GM19099 (cell line): ENCODE data around the gene ABCB1.

Source experiments
- POLR2A ChIP-seq: IDR thresholded peaks from 3 replicates; pipeline ENCODE4 v1.6.1; 2011; ENCODE audit warnings: low read depth; ENCODE audit not compliant: insufficient read length; ENCODE audit errors: extremely low read depth

Gene ABCB1

DNA sequence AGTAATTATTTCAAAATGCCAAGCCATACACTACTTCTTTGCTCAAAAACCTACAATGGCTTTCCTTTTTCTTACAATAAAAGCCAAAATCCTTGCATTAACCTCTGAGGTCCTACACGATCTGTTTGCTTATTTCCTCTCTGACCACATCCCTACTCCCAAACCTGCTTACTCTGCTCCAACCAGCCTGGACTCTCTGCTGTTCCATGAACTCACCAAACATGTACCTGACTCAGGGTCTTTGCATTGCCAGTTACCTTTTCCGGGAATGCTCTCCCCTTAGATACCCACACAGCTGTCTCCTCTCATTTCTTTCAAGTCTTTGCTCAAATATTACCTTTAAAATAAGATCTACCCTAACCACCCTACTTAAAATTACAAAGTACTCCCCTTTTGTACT, 127.5 kb downstream of the ABCB1 start:
- no peak for TF ChIP-seq POLR2A

DNA sequence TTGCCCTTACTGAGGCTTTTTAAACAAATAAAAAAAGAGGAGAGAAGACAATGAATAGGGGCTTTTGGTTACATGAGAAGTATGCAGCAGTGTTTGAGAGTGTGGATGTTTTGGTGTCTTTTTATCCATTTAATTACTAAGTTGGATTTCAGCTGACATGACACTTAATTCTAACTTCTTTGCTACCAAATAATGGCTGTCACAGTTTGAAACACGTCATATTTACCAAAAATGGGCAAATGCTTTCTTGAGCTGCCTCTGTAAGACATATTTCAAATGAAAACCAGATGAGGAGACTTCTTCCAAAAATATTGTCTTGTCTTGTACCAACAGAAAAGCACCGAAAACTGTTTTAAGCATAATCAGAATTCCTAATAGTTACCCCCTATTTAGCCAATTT, 129.2 kb downstream of the ABCB1 start:
- no peak for TF ChIP-seq POLR2A

DNA sequence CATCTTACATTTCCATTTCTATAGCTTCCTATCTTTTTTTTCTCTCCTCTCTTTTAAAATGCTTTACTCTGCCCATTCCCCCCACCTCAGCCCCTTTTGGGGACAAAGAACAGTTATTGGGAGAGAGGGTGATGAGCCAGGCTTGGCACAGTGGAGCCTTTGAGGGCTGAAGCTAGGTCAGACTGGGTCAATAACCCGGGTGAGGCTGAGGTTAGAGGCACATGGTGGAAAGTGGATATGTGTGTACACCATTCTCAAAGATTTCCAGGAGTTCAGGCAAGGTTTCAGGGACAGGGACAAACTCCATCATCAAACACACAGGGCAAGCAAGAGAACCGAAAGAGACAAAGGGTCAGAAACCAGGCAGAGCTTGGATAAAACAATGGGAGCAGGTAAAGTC, 136.7 kb downstream of the ABCB1 start:
- no peak for TF ChIP-seq POLR2A

DNA sequence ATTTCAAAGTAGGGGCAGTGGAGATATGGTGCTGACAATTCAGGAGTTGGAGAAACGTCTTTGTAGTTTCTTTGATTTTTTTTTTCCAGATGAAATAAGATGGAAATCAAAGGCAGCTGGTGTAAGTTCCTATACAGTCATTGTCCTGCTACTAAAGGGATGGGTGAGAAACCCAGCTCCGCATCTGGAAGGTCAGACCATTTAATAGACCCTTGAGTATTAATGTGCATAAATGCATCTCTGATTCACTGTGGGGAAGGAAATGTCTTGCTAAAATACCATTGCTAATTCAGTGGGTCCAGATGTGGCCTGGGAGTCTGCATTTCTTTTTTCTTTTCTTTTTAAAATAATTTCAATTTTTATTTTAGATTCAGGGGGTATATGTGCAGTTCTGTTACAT, 140.7 kb downstream of the ABCB1 start:
- no peak for TF ChIP-seq POLR2A

DNA sequence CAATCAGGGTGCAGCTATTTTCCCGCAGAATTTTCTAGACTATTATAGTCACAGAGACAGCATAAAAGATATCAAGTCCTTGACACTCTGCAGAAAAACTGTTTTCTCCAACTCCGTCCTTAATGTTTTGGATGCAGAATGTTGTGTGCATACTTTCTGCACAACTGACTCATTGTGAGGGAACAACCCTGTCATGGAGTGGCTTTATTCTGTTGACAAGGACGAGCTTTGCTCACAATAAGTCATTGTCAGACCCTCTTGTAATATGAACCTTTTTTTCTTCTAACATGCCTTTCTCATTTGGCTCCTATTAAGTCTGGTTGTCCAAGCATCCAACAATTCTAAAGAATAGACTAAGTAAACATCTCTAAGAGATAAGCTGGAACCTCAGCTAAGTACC, 142.5 kb downstream of the ABCB1 start:
- no peak for TF ChIP-seq POLR2A

DNA sequence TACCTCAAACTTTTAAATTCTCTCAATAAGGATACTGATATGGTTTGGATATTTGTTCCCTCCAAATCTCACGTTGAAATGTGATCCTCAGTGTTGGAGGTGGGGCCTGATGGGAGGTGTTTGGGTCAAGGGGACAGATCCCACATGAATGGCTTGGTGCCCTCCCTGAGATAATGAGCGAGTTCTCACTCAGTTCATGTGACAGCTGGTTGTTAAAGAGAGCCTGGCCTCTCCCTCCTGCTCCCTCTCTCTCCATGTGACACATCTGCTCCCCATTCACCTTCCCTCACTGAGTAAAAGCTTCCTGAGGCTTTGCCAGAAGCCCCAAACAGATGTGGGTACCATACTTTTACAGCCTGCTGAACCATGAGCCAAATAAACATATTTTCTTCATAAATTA, 144.4 kb downstream of the ABCB1 start:
- TF ChIP-seq POLR2A: no peak
